Right lobe of liver (tissue), 4 donors: ENCODE data around the gene SLC39A6.

Source experiments
- CTCF ChIP-seq, 4 donors: fragments of 200-600 bp in 3 of 4; fragments of 450-650 bp in 1 of 4; IDR thresholded peaks; one replicate each; pipeline versions ENCODE4 v1.5.1 to v1.8.0; 2016 to 2022; ENCODE audit warnings: antibody characterized with exemption in 4 of 4, mild to moderate bottlenecking in 2 of 4
- POLR2A ChIP-seq: fragments of 450-650 bp; IDR thresholded peaks from one replicate; pipeline ENCODE4 v1.6.1; 2017; ENCODE audit warnings: antibody characterized with exemption, mild to moderate bottlenecking
- donor health status: DM: no; HTN: no; CAD: no.
- donor health status: DM: no; HTN: no; CAD: no.
- donor health status: DM: no; HTN: yes; CAD: no.

GRCh38 chr18:36104749-36105148 lies 24.4 kb downstream of the SLC39A6 start:
- TF ChIP-seq CTCF (IDR thresholded peaks at IDR 0.05) (no peak), POLR2A (no peak)
